ENCODE results near the gene TRAPPC12. TPM values are rescaled to one million over a fixed set of nuclear protein-coding genes. Genes with fewer than 3 reads are reported as not detected.
"Not testable (repeated sequence)": the region's sequence is repeated elsewhere in the genome, so short reads cannot be mapped to it uniquely, and the experiment has no call there.

TRAPPC12 gene
- total RNA-seq, 1 donor from 2014 or later, result 49.8 TPM

DNA sequence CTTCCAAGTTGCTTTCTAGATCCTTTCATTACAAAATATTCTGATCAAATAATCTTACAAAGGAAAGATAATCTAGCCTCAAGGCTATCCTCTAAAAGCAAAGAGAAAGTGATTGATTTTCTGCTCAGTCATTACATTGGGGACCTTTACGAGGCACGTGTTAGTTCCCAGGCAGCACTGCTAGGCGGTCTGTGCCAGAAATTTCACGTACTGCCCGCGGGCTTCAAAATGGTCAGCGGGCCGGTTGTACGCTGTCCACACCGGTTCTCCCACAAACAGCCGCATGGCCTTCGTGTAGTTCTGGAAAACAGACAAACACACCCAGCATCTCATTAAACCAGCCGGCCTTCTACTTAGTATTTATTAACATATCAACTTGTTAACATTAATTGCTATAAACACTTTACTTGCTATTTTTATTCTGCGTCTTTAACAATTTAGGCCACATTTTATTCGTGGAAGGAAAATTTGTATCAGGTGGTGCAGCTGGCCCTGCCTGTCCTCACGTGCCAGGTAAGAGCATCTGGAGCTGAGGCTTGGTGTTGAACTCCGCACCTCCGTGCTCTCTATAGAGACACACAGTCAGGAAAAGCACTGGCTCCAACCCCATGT is 119.4 kb downstream of the TRAPPC12 start:
- DNase-seq (ENCODE audit: low read depth), result no peak

DNA sequence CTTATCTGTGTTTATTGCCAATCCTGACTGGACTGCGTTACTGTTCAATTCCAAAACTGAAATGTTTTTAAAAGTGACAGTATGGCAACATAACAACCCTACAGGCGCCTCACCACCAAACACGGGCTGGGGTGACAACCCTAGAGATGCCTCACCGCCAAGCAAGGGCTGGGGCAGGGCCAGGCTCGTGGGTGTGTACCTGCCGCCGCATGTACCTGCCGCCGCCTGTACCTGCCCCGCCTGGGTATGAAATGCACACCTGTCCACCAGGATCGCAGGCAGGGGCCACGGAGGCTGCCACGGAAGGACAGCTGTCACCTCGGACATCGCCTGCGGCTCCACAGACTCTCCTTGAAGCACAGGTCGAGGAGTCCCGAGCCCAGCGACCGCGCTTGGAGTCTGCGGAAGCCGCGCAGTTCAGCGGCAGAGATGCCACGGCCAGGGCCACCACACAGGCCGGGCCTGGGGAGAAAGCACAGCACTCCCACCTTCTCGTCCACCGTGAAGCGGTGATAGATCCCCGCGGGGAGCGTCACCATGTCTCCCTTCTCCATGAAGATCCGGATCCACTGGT is 120.9 kb downstream of the TRAPPC12 start:
- no peak for DNase-seq (ENCODE audit: low read depth)

DNA sequence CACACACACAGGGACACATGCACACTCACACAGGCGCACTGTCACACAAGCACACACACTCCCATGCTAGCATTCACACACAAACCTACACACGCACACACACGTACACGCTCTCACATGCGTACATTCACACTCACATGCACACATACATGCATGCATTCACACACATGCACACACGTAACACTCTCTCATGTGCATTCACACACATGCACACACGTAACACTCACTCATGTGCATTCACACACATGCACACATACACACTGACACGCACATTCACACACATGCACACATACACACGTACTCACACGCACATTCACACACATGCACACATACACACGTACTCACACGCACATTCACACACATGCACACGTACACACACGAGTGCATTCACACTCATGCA is 123.6 kb downstream of the TRAPPC12 start:
- no peak for DNase-seq (ENCODE audit: low read depth)

DNA sequence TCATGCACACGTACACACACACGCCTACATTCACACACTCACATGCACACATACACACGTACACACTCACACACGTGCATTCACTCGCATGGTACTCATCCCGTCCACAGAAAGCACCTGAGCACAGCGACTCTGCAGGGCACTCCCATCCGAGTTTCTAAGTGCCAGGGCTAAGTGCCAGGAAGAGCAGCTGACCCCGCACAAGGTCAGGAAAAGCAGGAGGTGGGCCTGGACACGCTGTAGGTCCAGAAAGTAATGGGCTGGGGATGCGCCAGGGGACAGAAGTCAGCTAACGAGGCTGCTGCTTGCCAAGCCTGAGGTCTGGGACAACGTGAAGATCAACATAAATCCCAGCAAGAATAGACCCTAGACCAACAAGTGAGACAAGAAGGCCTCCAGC is 124.0 kb downstream of the TRAPPC12 start:
- no peak for DNase-seq (ENCODE audit: low read depth)

DNA sequence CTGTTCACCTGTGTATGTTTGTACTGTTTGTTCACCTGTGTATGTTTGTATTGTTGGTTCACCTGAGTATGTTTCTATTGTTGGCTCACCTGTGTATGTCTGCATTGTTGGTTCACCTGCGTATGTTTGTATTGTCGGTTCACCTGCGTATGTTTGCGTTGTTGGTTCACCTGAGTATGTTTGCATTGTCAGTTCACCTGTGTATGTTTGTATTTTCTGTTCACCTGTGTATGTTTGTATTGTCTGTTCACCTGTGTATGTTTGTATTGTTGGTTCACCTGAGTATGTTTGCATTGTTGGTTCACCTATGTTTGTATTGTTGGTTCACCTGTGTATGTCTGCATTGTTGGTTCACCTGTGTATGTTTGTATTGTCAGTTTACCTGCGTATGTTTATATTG is 125.2 kb downstream of the TRAPPC12 start:
- no peak for DNase-seq (ENCODE audit: low read depth)

DNA sequence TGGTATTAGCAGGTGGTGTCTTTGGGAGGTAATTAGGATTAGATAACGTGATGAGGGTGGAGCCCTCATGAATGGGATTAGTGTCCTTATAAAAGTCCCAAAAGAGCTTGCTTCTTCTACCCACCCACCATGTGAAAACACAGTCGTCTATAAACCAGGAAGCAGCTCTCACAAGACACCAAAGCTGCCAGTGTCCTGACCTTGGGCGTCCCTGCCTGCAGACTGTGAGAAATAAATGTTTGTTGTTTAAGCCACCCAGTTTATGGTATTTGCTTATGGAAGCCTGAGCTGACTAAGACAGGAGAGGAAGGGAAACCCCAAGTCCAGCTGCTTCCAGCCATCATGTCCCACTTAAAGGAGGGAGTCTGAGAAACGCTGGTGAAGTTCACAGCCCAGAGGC is 126.3 kb downstream of the TRAPPC12 start:
- DNase-seq (ENCODE audit: low read depth), result peak; percentile 83

DNA sequence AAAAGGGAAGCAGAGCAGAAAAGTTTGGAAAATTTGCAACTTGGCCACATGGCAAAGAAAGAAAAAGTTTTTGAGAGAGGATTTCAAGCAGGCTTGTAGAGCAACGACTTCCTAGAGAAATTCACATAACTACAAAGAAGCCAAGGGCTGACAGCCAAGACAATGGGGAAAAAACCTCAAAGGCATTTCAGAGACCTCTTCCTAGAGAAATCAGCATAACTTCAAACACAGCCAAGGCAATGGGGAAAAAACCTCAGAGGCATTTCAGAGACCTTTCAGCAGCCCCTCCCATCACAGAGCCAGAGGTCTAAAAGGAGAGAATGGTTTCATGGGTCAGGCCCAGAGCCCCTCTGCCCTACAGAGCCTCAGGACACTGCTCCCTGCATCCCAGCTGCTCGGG is 132.6 kb downstream of the TRAPPC12 start:
- no peak for DNase-seq (ENCODE audit: low read depth)

DNA sequence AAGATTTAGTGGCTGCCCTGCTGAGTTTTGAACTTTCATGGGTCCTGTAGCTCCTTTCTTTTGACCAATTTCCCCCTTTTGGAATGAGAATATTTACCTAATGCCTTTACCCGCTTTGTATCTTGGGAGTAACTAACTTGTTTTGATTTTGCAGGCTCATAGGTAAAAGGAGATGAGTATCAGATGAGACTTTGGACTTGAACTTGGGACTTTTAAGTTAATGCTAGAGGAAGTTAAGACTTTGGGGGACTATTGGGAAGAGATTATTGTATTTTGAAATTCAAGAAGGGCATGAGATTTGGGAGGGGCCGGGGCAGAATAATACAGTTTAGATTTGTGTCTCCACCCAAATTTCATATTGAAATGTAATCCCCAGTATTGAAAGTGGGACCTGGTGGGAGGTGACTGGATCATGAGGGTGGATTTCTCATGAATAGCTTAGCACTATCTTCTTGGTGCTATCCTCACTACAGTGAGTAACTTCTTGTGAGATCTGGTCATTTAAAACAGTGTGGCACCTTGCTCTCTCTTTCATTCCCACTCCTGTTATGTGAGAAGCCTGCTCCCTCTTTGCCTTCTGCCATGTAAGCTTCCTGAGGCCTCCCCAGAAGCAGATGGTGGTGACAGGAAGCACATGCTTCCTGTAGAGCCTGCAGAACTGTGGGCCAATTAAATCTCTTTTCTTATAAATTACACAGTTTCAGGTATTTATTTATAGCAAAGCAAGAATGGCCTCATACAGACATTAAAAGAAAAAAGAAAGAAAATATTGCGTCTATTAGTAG is 133.7 kb downstream of the TRAPPC12 start:
- no peak for DNase-seq (ENCODE audit: low read depth)

DNA sequence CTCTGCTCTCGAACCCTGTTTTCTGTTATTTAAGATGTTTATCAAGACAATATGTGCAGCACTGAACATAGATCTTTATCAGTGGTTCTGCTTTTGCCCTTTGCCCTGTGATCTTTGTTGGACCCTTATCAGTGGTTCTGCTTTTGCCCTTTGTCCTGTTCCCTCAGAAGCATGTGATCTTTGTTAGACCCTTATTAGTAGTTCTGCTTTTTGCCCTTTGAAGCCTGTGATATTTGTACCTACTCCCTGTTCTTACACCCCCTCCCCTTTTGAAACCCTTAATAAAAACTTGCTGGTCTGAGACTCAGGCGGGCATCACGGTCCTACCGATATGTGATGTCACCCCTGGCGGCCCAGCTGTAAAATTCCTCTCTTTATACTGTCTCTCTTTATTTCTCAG is 135.9 kb downstream of the TRAPPC12 start:
- DNase-seq (ENCODE audit: low read depth), result not testable (repeated sequence)

DNA sequence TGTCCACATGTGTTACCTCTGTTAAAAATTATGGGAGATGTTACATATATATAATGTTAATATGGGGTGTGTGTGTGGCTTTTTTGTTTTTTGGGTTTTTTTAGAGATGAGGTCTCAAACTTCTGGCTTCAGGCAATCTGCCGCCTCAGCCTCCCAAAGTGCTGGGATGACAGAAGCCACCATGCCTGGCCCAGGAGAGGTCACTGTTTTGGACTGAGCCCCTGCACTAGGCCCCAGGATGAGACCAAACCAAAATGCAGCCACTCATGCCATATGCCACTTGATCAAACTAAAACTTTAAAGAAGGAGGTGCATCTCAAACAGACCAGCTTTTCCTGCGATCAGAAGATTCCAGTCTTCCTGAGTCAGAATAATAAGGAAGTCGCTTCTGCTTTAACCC is 137.3 kb downstream of the TRAPPC12 start:
- DNase-seq (ENCODE audit: low read depth), result no peak

DNA sequence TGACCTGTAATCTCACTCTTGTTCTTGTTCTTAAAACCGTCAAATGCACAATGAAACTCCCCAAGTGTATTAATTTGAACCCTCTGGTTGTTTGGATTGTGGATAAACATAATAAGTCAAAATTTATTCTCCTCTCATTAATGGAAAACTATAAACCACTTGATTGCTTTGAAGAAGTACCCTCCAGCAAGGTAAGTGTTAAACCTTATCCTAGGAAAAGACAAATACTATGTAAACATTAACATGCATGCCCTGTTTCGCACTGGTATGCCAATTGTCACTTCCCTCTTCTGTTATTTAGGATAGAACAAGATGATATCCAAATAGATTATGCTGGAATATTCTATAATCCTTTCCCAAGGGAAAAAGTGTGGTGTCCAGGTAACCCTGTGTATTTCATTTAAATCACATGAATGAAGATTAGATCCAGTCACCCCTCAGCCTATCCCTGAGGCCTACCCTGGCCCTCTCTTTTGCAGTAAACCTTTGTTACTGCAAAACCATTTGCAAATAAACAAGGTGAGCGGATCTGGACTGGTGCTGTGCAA is 138.5 kb downstream of the TRAPPC12 start:
- no peak for DNase-seq (ENCODE audit: low read depth)

DNA sequence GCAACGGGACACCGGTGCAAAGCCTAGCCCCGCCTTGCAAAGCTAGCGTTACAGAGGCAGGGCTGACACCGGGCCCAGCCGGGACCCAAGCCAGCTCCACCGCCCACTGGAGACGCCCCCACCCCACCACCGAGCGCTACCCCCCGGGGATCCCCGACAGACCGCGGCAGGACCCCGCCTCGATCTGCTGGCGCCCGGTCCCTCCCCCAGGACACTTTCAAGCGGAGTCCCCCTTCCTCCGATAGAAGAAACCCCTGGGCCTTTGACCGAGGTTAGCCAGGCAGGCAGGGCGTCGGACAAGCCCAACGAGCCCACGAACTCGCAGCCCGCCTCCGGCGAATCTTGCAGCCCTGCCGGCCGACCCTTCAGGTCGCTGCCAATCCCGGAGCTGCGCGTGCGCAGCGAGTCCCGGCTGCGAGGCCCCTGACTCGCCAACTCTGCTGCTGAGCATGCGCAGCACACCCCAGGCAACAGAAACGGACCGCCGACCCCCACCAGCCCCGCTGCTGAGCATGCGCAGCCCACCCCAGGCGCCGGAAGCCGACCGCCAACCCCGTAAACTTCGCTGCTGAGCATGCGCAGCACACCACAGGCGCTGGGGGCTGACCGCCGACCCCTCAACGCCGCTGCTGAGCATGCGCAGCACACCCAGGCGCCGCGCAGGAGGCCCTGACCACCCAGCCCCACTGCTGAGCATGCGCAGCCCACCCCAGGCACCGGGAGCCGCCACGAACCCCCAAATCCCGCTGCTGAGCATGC is 139.2 kb downstream of the TRAPPC12 start:
- peak; percentile 97 for DNase-seq (ENCODE audit: low read depth)

DNA sequence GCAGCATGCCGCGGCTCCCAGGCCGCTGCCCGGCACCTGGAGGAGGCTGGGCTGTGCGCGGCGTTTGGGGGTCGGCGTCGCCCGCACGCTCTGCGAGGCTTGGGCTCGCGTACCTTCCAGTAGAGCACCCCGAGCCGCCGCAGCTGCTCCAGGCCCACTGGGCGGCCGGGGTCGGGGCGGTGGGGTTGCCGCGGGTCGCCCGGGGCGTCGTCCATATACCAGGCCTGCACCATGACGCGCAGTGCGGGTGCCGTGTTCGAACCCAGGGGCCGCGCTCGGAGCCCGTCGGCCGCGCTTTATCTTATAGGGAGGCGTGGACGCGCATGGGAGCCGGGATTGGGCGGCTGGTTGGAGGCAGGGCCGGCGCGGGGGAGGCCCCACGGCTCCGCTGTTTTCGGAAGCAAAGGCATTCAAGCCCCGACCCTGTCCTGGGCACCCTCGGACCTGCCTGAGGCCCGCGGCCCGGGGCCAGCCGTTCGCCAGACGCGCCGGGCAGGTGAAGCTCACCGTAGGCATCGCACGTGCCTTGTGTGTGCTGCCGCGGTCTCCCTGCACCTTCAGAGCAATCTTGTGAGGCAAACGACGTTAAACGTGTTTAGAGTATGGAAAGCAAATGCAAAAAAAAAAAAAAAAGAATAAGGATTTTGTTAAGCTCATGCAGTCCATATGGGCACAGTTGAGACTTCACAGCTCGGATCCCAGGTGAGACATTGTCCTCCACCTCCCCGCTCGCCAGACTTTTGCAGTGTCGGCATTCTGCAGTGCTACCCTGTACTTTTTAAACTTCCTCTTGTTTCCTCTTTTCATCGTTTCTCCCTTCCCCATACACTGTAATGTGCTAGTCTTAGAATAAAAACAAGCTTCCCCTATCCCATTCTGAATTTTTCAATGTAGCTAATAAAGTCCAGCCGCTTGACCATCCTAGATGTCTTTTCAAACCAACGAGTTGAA is 140.0 kb downstream of the TRAPPC12 start, which contains the start of gene ADI1:
ADI1 (minus strand) TSS at position 277 of the 951 bp plus-strand sequence; CDS start at position 233, 44 bp downstream.
- peak; percentile 74 for DNase-seq (ENCODE audit: low read depth)

DNA sequence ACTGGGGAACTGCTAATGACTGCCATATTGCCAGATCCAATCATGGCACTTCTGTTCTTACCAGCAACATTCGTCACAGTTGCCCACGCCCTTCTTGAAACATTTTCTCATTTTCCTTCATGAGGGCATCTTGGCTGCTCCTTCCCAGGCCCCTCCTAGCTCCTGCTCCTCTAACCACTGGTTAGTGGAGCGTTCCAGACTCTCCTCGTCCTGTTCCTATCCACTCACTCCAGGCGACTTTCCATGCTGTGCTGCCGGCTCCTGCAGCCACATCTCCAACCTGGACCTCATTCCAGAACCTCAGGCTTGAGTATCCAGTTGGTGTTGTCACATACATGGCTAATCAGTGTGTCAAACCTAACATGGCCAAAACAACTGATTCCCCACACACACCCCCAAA is 141.1 kb downstream of the TRAPPC12 start:
- DNase-seq (ENCODE audit: low read depth), result no peak

DNA sequence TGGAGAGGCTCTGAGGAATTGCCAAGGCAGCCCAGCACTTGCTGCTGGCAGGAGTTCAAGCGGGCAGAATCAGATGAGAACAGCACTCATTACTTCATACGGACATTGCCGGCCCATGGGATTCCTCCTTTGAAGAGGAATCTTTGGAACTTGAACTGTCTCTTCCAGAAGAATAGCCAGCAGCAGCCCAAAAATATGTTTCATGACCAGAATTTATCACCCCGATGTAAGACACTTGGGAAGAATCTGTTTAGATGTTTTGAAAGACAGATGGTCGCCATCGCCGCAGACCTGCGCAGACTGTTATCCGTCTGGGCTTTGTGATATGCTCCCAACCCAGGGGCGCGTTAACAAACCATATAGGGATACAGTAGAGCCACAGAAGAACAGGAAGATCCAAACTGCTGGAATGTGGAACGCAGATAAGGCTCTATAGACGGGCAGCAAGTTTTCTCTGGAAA is 143.5 kb downstream of the TRAPPC12 start:
- DNase-seq (ENCODE audit: low read depth), result no peak

DNA sequence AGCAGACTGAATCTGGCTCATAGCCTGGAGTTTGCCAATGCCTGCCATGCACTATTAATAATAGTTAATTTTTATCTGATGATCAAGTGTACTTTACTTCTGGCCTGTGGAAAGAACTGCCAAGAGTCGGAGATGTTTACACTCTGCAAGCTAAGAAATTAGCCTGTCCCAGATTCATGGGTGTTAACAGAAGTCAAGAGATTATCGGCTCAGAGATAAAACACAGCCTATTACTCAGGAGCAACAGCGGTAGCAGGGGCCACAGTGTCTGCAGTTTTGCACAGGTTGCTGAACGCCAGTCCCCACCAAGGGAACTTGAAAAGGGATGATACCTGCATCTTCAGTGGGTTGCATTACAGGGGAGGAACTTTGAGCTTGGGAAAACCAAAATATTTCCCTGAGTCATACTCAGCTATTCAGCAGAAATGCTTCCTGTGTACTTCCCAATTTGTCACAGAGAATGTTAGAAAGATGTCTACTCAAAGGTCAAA is 144.1 kb downstream of the TRAPPC12 start:
- no peak for DNase-seq (ENCODE audit: low read depth)

DNA sequence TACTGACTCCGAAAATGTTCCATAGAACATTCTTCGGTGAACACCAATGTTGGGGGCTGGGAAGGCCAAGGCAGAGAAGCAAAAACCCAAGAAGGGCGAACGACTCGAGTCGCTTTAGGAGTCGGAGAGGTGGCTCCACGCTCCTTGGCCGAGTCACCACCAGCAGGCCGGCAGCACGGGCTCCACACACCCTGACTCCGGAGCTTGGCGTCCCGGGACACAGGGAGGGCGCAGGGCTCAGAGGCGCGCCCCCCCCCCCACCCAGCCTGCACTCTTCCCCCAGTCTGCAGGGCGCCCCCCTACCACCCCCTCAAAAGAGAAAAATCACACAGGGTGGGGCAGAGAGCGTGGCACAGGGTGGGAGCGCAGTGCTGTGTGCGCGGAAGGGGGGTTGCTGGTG is 147.4 kb downstream of the TRAPPC12 start:
- no peak for DNase-seq (ENCODE audit: low read depth)

DNA sequence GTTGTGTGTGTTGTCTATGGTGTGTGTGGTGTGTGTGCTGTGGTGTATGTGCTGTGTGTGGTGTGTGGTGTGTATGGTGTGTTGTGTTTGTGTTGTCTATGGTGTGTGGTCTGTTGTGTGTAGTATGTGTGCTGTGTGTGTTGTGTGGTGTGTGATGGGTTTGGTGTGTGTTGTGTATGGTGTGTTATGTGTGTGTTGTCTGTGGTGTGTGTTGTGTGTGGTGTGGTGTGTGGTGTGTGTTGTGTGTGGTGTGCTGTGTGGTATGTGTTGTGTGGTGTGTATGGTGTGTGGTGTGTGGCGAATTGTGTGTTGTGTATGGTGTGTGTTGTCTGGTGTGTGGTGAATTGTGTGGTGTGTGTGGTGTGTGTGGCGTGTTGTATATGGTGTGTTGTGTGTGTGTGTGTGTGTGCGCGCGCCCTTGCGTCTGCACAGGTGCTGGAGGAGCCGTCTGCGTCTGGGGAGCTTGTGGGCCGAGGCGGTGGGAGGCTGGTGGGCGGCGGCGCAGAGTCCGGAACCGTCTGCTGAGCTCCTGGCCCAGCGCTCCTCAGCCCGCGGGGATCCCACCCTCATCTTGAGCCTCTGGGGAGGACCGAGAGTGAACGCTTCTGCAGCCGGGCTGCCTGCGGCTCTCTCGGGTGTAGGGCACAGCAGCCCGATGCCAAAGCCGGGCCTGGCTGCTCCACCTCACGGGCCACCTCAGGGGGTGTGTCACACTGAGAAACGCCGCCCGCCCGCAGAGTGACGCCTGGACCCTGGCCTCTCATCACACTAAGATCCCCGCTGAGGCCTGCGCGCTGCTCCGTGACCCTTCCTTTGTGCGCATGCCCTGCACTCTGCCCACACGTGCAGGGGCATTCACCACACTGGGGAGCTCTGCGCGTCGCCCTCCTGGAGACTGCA is 148.6 kb downstream of the TRAPPC12 start:
- DNase-seq (ENCODE audit: low read depth), result no peak
